Colon (tissue), 2 donors: ENCODE measurements around the gene ADAMTS16.
A peak's percentile ranks its signal among the peaks of the same experiment; 100 is the strongest.

Experiments
- FAIRE-seq: peaks from 2 replicates; lab custom pipeline; 2012; peaks lifted over from hg19 to GRCh38; lab: Jason Lieb, UNC
- donor health status: control.
- donor health status: control.

Gene ADAMTS16

GRCh38 chr5:5141625-5142525 lies 1.7 kb downstream of the ADAMTS16 start:
- FAIRE-seq: peak; percentile 79

GRCh38 chr5:5144441-5144840 lies 4.3 kb downstream of the ADAMTS16 start:
- FAIRE-seq: no peak

- FAIRE-seq: no peak
Measured at GRCh38 chr5:5145651-5146529, 5.8 kb downstream of the ADAMTS16 start.

DNA sequence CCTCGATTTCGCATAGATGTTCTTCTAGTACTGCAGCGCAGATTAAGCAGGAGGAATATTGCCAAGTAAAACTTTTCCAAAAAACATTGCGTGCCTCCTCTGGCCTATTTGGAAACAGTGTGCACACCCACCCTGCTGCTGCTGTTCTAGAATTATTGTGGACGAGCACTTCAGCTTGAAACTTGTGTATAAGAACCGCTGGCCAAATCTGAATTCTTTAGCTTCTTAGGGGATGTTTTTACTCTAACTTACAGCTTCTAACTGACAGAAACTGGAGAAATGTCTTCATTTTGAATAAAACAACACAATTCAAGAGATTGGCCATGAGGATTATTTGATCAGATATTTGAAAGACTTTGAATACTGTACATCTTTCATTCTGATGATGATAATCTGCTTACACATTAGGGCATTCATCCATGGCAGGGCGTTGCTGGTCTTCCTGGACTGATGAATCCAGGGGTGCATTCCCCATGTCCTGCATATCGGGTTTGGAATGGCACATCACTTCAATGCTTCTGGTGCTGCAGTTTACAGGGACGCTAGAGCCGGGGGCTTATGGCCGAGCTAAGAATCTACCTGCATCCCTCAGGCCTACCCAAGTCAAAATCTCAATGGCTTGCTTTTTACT lies 6.5 kb downstream of the ADAMTS16 start:
- FAIRE-seq: no peak

DNA sequence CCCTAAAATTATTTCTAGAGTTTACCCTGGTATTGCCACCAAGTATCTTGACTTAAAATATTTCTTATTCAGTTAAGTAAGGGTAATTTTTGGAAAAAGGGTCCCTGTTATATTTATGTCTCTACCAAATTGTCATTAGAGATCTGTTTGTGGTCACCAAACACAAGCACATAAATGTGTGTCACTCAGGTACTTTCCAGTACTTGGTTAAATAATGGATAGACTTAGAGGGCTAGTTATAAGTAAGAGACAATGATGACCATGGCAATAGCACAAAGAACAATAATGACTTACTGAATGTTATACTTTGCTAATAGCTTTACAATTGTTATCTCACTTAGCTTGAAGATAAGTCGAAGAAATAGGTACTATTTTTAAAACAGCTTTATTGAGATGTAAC lies 9.0 kb downstream of the ADAMTS16 start:
- no peak for FAIRE-seq

GRCh38 chr5:5150667-5151066 lies 10.5 kb downstream of the ADAMTS16 start:
- FAIRE-seq: no peak

DNA sequence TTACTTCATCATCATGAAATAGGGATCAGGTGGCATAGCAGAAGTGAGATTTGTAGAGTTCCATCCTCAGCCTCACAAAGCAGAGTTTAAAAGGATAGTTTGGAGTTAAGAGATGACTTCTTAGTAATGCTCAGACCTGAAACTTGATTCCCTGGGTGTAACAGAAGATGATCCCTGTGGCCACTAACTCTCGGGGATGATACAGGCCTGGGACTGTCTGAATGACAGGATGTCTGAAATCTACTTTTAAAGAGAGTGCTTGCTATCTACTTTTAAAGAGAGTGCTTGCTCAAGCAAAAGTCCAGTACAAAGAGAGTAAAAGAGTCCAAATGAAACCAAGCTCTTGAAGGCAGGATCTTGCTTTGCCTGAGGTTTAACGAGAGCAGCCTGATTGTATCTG lies 14.6 kb downstream of the ADAMTS16 start:
- no peak for FAIRE-seq

DNA sequence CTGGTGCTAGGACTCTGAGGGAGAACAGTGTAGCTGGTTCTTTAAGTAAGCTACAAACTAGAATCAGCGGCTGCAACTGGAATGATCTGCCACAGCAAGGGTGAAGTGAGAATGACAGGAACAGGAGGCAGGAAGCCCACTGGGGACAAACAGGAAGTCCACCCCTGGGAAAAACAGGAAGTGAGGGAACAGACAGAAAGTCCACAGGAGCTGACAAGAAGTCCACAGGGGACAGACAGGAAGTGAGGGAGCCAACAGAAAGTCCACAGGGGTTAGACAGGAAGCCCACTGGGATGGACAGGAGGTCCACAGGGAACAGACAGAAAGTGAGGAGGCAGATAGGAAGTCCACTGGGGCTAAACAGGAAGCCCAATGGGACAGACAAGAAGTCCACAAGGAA lies 15.5 kb downstream of the ADAMTS16 start:
- FAIRE-seq: no peak

DNA sequence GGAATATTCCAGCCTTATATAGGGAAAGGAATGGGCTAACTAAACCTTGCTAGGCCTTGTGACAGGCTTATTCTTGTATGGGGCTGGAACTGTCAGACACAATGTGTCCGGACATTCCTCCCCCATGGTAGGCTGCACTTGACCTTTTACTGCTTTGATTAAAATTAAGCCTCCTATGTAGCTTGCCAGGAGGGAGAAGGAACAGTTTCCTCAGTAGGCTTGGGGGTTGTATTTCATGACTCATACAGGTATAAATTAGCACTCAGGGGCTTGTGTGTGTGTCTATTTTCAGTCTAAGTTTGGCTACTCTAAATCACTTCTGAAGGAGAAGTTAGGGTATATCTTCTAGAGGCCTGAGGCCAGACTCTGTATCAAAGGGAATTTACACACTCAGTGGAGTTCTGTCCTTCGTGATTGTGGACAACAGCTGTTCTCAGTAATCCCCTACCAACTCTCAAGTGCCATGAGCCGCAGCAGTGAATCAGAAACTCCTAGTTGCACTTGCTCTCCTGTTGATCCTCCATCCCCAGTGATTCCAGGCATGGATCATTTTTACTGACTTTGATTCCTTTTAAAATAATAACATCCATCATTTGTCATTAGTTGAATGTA lies 16.4 kb downstream of the ADAMTS16 start:
- no peak for FAIRE-seq

DNA sequence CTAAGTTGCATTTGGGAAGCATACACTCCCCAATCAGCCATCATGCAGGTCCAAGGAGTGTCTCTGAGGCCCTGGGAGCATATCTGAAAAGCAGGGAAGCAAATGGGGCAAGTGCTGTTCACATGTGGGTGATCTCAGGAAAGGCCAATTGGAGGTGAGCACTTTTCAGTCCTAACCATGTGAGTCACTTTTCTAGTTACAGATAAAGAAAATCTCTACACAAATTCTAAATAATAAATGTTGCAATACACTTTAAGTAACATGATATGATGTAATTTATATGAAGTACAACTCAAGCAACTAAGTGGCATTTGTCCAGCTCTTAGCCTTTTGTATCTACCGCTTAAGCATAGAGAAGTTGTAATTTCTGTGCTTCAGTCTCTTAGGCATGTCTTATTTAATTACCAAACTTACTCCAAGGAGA lies 18.4 kb downstream of the ADAMTS16 start:
- FAIRE-seq: no peak

DNA sequence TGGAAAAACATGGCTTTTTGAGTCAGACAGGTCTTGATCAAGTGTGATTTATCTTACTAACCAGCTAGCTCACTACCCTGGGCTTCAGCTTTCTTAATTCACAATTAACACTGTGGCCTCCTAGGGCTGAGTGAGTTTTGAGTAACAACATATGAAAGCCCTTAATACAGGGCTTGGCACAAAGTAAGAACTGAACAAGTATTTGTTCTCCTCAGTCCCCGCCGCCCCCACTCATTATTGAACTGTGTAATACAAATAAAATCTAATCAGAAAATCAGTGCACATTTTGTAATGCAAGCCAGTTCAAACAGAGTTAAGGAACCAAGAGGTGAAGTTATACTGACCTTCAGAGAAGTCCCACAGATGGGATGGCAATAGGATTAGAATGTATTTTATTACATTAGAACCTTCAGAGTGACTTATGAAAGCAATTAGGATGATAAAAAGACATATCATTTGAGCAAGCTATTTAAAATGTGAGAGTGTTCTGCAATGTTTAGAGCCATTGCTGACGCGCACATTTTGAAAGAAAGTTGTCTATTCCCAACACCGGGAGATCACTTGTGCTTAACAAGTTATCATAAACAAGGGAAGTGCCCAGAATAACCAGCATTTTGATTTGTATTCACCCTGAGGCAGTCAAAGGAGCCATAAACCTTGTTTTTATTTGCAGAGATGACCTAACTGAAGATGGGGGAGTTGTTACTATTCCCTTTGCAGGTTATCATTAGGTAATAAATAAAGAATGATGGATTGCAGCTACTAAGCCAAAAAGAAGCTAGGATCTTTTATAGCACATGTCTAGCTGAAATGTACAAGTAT lies 19.4 kb downstream of the ADAMTS16 start:
- no peak for FAIRE-seq

- no peak for FAIRE-seq
Measured at GRCh38 chr5:5164163-5164562, 24.0 kb downstream of the ADAMTS16 start.

- FAIRE-seq: no peak
Measured at GRCh38 chr5:5165541-5166002, 25.4 kb downstream of the ADAMTS16 start.

DNA sequence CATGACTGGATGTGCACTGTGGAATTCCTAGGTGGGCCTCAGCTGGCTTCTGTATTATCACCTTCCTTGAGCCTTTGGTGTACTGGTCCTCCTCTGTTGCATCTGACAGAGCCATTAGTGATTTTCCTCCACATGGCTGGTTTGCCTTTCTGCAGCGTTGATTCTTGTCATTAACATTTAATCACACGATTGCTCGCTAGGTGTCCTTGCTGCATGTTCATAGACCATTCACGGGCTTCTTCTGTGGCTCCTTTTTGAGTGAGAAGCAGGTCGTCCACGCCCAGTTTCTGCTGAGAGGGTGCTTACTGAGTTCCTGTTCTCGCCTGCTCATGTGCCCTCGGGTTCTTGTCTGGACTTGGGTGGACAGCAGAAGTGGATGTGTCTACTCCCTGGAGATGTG lies 29.3 kb downstream of the ADAMTS16 start:
- FAIRE-seq: no peak

DNA sequence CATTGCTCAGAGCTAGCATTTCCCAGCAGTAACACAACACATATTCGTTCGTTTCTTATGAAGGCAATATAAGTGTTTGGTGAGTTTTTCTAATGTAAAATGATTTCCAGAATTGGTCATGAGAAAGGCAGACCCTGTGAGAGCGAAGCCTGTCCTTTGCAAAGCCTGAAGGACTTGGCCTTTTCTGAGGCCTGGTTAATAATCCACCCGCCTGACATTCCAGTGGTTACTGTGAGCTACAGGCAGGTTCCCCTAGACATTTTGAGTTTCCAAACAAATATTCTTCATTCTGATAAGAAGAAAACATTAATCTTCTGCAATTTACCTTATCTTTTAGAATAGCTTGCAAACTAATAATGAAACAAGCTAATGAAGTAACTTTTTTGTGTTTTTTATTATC lies 38.0 kb downstream of the ADAMTS16 start:
- FAIRE-seq: no peak

- FAIRE-seq: no peak
Measured at GRCh38 chr5:5178580-5178979, 38.5 kb downstream of the ADAMTS16 start.

DNA sequence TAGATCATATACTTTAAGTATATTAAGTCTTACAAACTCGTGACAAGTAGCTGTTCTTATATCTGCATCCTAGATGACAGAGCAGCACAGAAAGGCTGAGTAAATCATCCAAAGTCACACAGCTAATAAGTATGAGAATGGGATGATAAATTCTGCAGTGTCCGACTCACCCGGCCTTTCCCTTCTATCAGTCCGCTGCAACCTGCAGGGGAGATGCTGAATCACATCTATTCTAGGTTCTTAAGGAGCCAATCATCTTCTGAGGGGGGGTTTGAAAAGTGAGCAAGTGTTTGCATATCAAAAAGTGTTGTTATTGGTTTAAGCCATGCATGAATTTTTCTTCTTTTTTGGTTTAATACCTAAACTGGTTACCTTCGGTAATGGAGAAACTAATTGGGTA lies 38.9 kb downstream of the ADAMTS16 start:
- no peak for FAIRE-seq

GRCh38 chr5:5179597-5179996 lies 39.5 kb downstream of the ADAMTS16 start:
- FAIRE-seq: no peak

- FAIRE-seq: no peak
Measured at GRCh38 chr5:5181650-5182324, 41.7 kb downstream of the ADAMTS16 start.

- no peak for FAIRE-seq
Measured at GRCh38 chr5:5182508-5183188, 42.5 kb downstream of the ADAMTS16 start.
